ENCODE data around the gene GPR132. TPM values are rescaled to one million over a fixed set of nuclear protein-coding genes. Genes with fewer than 3 reads are reported as not detected.

The GPR132 gene
- total and polyA plus RNA-seq, 10 of the 15 experiments (the other 5 are each of a cell fraction or from before 2014, with no cell fraction given) = 1.9 to 49.3 (median 20.4) TPM

DNA sequence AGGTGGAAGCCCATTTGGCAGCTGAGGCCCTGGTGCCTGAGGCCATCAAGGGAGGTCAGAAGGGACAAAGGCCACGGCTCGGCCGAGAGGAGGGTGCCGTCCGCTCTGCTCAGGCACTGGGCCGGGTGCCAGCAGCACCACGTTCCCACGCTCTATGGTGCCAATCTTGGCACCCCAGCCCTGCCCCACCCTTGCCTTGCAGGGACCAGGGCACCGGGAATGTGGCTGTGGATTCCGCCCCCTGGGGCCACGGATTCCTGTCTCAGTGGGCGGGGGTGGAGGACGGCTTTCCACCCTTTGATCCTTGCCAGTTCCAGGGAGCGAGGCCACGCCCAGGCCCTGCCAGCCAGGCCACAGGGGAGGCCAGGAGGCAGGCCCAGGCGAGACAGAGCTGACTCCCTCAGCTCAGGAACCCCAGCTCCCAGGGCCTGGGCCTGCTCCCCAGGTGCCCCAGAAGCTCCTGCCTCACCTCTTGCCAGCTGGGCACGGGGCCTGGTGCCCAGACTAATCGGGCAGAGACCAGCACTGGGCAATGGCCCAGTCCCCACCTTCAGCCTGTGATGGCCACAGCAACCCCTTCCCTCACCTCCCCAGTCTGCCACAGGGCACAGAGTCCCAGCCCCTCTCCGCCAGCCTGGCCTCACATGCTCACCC is 26.4 kb upstream of the GPR132 start (continued):
- no peak for TF ChIP-seq BMI1 (IDR thresholded peaks at IDR 0.05; ENCODE audit: borderline replicate concordance)
- TF ChIP-seq, protein P1, sequence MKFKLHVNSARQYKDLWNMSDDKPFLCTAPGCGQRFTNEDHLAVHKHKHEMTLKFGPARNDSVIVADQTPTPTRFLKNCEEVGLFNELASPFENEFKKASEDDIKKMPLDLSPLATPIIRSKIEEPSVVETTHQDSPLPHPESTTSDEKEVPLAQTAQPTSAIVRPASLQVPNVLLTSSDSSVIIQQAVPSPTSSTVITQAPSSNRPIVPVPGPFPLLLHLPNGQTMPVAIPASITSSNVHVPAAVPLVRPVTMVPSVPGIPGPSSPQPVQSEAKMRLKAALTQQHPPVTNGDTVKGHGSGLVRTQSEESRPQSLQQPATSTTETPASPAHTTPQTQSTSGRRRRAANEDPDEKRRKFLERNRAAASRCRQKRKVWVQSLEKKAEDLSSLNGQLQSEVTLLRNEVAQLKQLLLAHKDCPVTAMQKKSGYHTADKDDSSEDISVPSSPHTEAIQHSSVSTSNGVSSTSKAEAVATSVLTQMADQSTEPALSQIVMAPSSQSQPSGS (IDR thresholded peaks at IDR 0.05; ENCODE audit: low read length) = no peak
- TF ChIP-seq, protein P2, sequence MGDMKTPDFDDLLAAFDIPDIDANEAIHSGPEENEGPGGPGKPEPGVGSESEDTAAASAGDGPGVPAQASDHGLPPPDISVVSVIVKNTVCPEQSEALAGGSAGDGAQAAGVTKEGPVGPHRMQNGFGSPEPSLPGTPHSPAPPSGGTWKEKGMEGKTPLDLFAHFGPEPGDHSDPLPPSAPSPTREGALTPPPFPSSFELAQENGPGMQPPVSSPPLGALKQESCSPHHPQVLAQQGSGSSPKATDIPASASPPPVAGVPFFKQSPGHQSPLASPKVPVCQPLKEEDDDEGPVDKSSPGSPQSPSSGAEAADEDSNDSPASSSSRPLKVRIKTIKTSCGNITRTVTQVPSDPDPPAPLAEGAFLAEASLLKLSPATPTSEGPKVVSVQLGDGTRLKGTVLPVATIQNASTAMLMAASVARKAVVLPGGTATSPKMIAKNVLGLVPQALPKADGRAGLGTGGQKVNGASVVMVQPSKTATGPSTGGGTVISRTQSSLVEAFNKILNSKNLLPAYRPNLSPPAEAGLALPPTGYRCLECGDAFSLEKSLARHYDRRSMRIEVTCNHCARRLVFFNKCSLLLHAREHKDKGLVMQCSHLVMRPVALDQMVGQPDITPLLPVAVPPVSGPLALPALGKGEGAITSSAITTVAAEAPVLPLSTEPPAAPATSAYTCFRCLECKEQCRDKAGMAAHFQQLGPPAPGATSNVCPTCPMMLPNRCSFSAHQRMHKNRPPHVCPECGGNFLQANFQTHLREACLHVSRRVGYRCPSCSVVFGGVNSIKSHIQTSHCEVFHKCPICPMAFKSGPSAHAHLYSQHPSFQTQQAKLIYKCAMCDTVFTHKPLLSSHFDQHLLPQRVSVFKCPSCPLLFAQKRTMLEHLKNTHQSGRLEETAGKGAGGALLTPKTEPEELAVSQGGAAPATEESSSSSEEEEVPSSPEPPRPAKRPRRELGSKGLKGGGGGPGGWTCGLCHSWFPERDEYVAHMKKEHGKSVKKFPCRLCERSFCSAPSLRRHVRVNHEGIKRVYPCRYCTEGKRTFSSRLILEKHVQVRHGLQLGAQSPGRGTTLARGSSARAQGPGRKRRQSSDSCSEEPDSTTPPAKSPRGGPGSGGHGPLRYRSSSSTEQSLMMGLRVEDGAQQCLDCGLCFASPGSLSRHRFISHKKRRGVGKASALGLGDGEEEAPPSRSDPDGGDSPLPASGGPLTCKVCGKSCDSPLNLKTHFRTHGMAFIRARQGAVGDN (IDR thresholded peaks at IDR 0.05) = no peak
- TF ChIP-seq PAX8 (IDR thresholded peaks at IDR 0.05) = no peak
- TF ChIP-seq NFIC (IDR thresholded peaks at IDR 0.05; ENCODE audit: low read depth, low read length) = no peak
- TF ChIP-seq TARDBP (IDR thresholded peaks at IDR 0.05; ENCODE audit: borderline replicate concordance) = no peak
- no peak for TF ChIP-seq SMARCA5 (IDR thresholded peaks at IDR 0.05)
- TF ChIP-seq YBX1 (IDR thresholded peaks at IDR 0.05) = no peak
- no peak for TF ChIP-seq ZNF217 (IDR thresholded peaks at IDR 0.05)
